ENCODE results near the gene FYCO1. TPM values are rescaled to one million over a fixed set of nuclear protein-coding genes. Genes with fewer than 3 reads are reported as not detected.

The FYCO1 gene
- total RNA-seq, 2 donors from 2014 or later, result 14.6 to 30.3 TPM

- no peak for ATAC-seq
- Mint-ChIP-seq H3K36me3 (peaks cover 6% of the 10 kb centered on the region), H3K27ac (peak overlapping the region; percentile 75 to 79), H3K4me3 (no peak overlapping the region), H3K9me3 (no peaks in the 10 kb centered on the region), H3K4me1 (ENCODE audit: low read depth in 2 of 2) (peaks cover 42 to 47% of the 10 kb centered on the region in 2 donors), H3K27me3 (no peaks in the 10 kb centered on the region)
- no peak for DNase-seq (ENCODE audit: low spot score)
Measured at GRCh38 chr3:45985532-45986302, 9.9 kb downstream of the FYCO1 start.

- Mint-ChIP-seq H3K4me1 (ENCODE audit: low read depth in 2 of 2) (peaks cover 38 to 39% of the 10 kb centered on the region in 2 donors), H3K27me3 (no peaks in the 10 kb centered on the region), H3K9me3 (no peaks in the 10 kb centered on the region), H3K4me3 (no peak overlapping the region), H3K36me3 (peaks cover 6% of the 10 kb centered on the region), H3K27ac (peak overlapping the region in 1 of 2 donors; percentile 75)
- ATAC-seq, result no peak
- DNase-seq (ENCODE audit: low spot score), result no peak
Measured at GRCh38 chr3:45984331-45985312, 11.0 kb downstream of the FYCO1 start.

- Mint-ChIP-seq H3K36me3 (peaks cover 7% of the 10 kb centered on the region), H3K9me3 (no peaks in the 10 kb centered on the region), H3K27ac (no peak overlapping the region), H3K27me3 (no peaks in the 10 kb centered on the region), H3K4me3 (no peak overlapping the region), H3K4me1 (ENCODE audit: low read depth in 2 of 2) (peaks cover 34 to 38% of the 10 kb centered on the region in 2 donors)
- no peak for DNase-seq (ENCODE audit: low spot score)
- no peak for ATAC-seq
Measured at GRCh38 chr3:45983770-45984169, 11.9 kb downstream of the FYCO1 start.

GRCh38 chr3:45981346-45982074 is 14.1 kb downstream of the FYCO1 start:
- Mint-ChIP-seq H3K4me1 (ENCODE audit: low read depth in 2 of 2) (peaks cover 32 to 37% of the 10 kb centered on the region in 2 donors), H3K36me3 (peaks cover 18% of the 10 kb centered on the region), H3K9me3 (no peaks in the 10 kb centered on the region), H3K27me3 (no peaks in the 10 kb centered on the region), H3K27ac (peak overlapping the region; percentile 50 to 82), H3K4me3 (peak overlapping the region; percentile 75)
- ATAC-seq (peak in 1 of 2 donors; percentile 57), DNase-seq (ENCODE audit: low spot score) (no peak)

- Mint-ChIP-seq H3K27me3 (no peaks in the 10 kb centered on the region), H3K36me3 (peaks cover 18% of the 10 kb centered on the region), H3K4me1 (ENCODE audit: low read depth in 2 of 2) (peaks cover 38 to 40% of the 10 kb centered on the region in 2 donors), H3K27ac (peak overlapping the region; percentile 50 to 82), H3K4me3 (peak overlapping the region; percentile 75), H3K9me3 (no peaks in the 10 kb centered on the region)
- ATAC-seq (no peak), DNase-seq (ENCODE audit: low spot score) (no peak)
Measured at GRCh38 chr3:45980819-45981218, 14.8 kb downstream of the FYCO1 start.

GRCh38 chr3:45980229-45980813 is 15.3 kb downstream of the FYCO1 start:
- H3K27ac Mint-ChIP-seq, result peak overlapping the region; percentile 77 to 80
- peaks cover 18% of the 10 kb centered on the region for H3K36me3 Mint-ChIP-seq
- DNase-seq (ENCODE audit: low spot score) (no peak), ATAC-seq (no peak)
- no peaks in the 10 kb centered on the region for H3K27me3 Mint-ChIP-seq
- no peaks in the 10 kb centered on the region for H3K9me3 Mint-ChIP-seq
- peaks cover 43 to 44% of the 10 kb centered on the region in 2 donors for H3K4me1 Mint-ChIP-seq (ENCODE audit: low read depth in 2 of 2)
- peak overlapping the region; percentile 32 for H3K4me3 Mint-ChIP-seq

GRCh38 chr3:45979378-45979777 is 16.2 kb downstream of the FYCO1 start:
- H3K4me3 Mint-ChIP-seq, result peak overlapping the region; percentile 32
- H3K27ac Mint-ChIP-seq, result peak overlapping the region; percentile 77 to 80
- no peaks in the 10 kb centered on the region for H3K9me3 Mint-ChIP-seq

GRCh38 chr3:45978006-45978761 is 17.4 kb downstream of the FYCO1 start:
- ATAC-seq, result peak; percentile 56
- H3K27ac Mint-ChIP-seq, result peak overlapping the region; percentile 77 to 80
- H3K4me1 Mint-ChIP-seq (ENCODE audit: low read depth in 2 of 2), result peaks cover 42 to 48% of the 10 kb centered on the region in 2 donors

More at GRCh38 chr3:45979378-45979777, 16.2 kb downstream of the FYCO1 start:
- no peak for DNase-seq (ENCODE audit: low spot score)
- Mint-ChIP-seq H3K4me1 (ENCODE audit: low read depth in 2 of 2) (peaks cover 42 to 44% of the 10 kb centered on the region in 2 donors), H3K27me3 (no peaks in the 10 kb centered on the region), H3K36me3 (peaks cover 18% of the 10 kb centered on the region)
- no peak for ATAC-seq

GRCh38 chr3:45976191-45977091 is 19.2 kb downstream of the FYCO1 start:
- H3K36me3 Mint-ChIP-seq, result peaks cover 22% of the 10 kb centered on the region
- DNase-seq (ENCODE audit: low spot score) (no peak), ATAC-seq (peak in 1 of 2 donors; percentile 21)
- no peaks in the 10 kb centered on the region for H3K27me3 Mint-ChIP-seq
- H3K27ac Mint-ChIP-seq, result peak overlapping the region; percentile 61
- H3K9me3 Mint-ChIP-seq, result no peaks in the 10 kb centered on the region
- H3K4me3 Mint-ChIP-seq, result peak overlapping the region; percentile 59
- H3K4me1 Mint-ChIP-seq (ENCODE audit: low read depth in 2 of 2), result peaks cover 44 to 64% of the 10 kb centered on the region in 2 donors

More at GRCh38 chr3:45978006-45978761, 17.4 kb downstream of the FYCO1 start:
- Mint-ChIP-seq H3K36me3 (peaks cover 18% of the 10 kb centered on the region), H3K4me3 (peak overlapping the region; percentile 75), H3K9me3 (no peaks in the 10 kb centered on the region), H3K27me3 (no peaks in the 10 kb centered on the region)
- DNase-seq (ENCODE audit: low spot score), result no peak

GRCh38 chr3:45975686-45976085 is 19.9 kb downstream of the FYCO1 start:
- Mint-ChIP-seq H3K36me3 (peaks cover 19% of the 10 kb centered on the region), H3K4me3 (peak overlapping the region; percentile 3), H3K27ac (peak overlapping the region; percentile 61), H3K27me3 (no peaks in the 10 kb centered on the region), H3K9me3 (no peaks in the 10 kb centered on the region), H3K4me1 (ENCODE audit: low read depth in 2 of 2) (peaks cover 39 to 63% of the 10 kb centered on the region in 2 donors)
- DNase-seq (ENCODE audit: low spot score) (no peak), ATAC-seq (no peak)

GRCh38 chr3:45974686-45975085 is 20.9 kb downstream of the FYCO1 start:
- peaks cover 44 to 70% of the 10 kb centered on the region in 2 donors for H3K4me1 Mint-ChIP-seq (ENCODE audit: low read depth in 2 of 2)
- H3K27me3 Mint-ChIP-seq, result no peaks in the 10 kb centered on the region
- ATAC-seq (no peak), DNase-seq (ENCODE audit: low spot score) (no peak)
- H3K9me3 Mint-ChIP-seq, result no peaks in the 10 kb centered on the region
- H3K27ac Mint-ChIP-seq, result peak overlapping the region in 1 of 2 donors; percentile 61
- H3K4me3 Mint-ChIP-seq, result no peak overlapping the region
- H3K36me3 Mint-ChIP-seq, result peaks cover 26% of the 10 kb centered on the region

All from natural killer cell treated with Interleukin-12 subunit alpha and Interleukin-12 subunit beta and Interleukin-15 and Interleukin-18, amount 100 ng/mL, for 72 hours (primary cell).